ENCODE measurements around the gene TCFL5.

The TCFL5 gene

DNA sequence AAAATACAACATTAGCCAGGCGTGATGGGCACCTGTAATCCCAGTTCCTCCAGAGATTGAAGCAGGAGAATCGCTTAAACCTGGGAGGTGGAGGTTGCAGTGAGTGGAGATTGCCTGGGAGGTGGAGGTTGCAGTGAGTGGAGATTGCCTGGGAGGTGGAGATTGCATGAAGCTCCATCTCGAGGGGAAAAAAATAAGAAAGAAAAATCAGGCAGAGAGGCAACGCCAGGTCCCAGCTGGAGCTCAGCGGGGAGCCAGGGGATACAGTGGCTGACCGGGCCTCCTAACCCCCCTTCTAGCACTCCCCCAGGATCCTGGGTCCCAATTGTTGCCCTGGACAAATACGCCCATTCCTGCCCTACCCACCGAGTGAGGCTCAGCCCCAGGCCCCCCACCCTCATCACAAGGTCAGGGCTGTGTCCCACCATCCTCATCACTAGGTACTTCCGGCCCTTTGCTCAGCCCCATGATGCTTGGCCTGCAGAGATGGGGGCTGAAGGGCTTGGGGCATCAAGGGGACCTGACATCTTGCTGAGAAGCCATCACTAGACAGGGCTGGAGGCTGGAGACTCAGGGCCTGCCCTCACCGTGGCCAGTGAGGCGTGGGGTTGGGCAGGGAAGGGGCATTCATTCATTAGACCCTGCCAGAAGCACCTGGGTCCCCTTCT is 55.1 kb downstream of the TCFL5 start (continued):
- TF ChIP-seq, protein P1, sequence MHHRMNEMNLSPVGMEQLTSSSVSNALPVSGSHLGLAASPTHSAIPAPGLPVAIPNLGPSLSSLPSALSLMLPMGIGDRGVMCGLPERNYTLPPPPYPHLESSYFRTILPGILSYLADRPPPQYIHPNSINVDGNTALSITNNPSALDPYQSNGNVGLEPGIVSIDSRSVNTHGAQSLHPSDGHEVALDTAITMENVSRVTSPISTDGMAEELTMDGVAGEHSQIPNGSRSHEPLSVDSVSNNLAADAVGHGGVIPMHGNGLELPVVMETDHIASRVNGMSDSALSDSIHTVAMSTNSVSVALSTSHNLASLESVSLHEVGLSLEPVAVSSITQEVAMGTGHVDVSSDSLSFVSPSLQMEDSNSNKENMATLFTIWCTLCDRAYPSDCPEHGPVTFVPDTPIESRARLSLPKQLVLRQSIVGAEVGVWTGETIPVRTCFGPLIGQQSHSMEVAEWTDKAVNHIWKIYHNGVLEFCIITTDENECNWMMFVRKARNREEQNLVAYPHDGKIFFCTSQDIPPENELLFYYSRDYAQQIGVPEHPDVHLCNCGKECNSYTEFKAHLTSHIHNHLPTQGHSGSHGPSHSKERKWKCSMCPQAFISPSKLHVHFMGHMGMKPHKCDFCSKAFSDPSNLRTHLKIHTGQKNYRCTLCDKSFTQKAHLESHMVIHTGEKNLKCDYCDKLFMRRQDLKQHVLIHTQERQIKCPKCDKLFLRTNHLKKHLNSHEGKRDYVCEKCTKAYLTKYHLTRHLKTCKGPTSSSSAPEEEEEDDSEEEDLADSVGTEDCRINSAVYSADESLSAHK (tag by site-specific recombination; IDR thresholded peaks at IDR 0.05), result no peak
- TF ChIP-seq KLF1 (tag by site-specific recombination; IDR thresholded peaks at IDR 0.05) (no peak), REPIN1 (tag by site-specific recombination; IDR thresholded peaks at IDR 0.05; ENCODE audit: low read depth) (no peak), ZNF311 (tag by site-specific recombination; IDR thresholded peaks at IDR 0.05; ENCODE audit: borderline replicate concordance) (no peak), ZXDB (tag by site-specific recombination; IDR thresholded peaks at IDR 0.05) (no peak), ZBTB8A (tag by site-specific recombination; IDR thresholded peaks at IDR 0.05) (0 out of 2 replicates have a peak, but pooled peaks have one; percentile 23)

DNA sequence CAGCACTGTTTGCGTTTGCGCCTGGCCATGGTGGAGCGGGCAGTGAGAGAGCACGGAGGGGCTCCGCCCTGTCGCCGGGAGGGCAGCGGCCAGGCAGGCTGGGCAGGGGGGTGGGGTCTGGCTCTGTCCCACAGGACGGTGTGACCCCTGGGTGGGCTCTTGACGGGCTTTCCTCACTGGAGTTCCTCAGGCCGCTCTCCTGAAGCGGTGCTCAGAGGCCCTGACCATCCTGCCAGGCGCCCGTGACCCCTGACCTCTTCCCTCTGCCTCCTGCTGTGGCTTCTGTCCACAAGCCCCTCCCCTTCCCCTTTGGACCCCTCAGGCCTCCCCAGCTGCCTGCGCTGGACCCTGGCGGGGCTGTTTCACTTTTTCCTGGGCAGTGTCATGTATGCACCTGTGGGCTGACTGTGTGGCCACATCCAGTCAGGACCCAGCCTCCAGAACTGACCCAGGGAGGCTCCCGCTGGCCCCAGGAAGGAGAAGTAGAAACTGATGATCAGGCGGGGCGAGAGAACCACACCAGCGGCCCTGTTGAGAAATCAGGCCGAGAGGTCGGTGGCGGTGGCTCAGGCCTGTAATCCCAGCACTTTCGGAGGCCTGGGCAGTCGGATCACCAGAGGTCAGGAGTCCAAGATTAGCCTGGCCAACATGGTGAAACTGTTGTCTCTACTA is 55.8 kb downstream of the TCFL5 start:
- Histone ChIP-seq H3K4me3 (ENCODE audit: low read depth, low read length) (peak overlapping the region; percentile 97), H3K36me3 (ENCODE audit: control insufficient read depth in 2 of 2, insufficient read depth in 1 of 2, low read length in 2 of 2) (peaks cover 4 to 54% of the 10 kb centered on the region in 2 experiments; a peak in 2 of 3 replicates), H3K4me1 (ENCODE audit: control insufficient read depth, insufficient read depth, low read length) (no peaks in the 10 kb centered on the region), H3K27ac (ENCODE audit: extremely low read depth, low read depth, low read length) (peak overlapping the region; percentile 80; the same call in 1 of the 2 replicates), H3K9me3 (ENCODE audit: control insufficient read depth, insufficient read depth, low read depth, low read length) (no peaks in the 10 kb centered on the region)
- CTCF ChIA-PET, result interaction anchor here (0.7 to 3.4 kb wide), 5 partner anchors 8 to 101 kb away, joined by 3 to 18 read pairs (median 4); no protein-coding TSS in a partner anchor
- POLR2A ChIA-PET, result interaction anchor here (1.3 to 3.6 kb wide), 4 partner anchors 10 to 17 kb away, joined by 3 to 22 read pairs (median 5); partner anchors contain the start of gene MRGBP
- TF ChIP-seq, protein P2, sequence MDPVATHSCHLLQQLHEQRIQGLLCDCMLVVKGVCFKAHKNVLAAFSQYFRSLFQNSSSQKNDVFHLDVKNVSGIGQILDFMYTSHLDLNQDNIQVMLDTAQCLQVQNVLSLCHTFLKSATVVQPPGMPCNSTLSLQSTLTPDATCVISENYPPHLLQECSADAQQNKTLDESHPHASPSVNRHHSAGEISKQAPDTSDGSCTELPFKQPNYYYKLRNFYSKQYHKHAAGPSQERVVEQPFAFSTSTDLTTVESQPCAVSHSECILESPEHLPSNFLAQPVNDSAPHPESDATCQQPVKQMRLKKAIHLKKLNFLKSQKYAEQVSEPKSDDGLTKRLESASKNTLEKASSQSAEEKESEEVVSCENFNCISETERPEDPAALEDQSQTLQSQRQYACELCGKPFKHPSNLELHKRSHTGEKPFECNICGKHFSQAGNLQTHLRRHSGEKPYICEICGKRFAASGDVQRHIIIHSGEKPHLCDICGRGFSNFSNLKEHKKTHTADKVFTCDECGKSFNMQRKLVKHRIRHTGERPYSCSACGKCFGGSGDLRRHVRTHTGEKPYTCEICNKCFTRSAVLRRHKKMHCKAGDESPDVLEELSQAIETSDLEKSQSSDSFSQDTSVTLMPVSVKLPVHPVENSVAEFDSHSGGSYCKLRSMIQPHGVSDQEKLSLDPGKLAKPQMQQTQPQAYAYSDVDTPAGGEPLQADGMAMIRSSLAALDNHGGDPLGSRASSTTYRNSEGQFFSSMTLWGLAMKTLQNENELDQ (tag by site-specific recombination; IDR thresholded peaks at IDR 0.05; ENCODE audit: low read depth), result no peak
- TF ChIP-seq ZNF777 (tag by site-specific recombination; IDR thresholded peaks at IDR 0.05; ENCODE audit: borderline replicate concordance), result no peak
- no peak for TF ChIP-seq ZNF544 (tag by site-specific recombination; IDR thresholded peaks at IDR 0.05)
- TF ChIP-seq ZNF654 (tag by site-specific recombination; IDR thresholded peaks at IDR 0.05; ENCODE audit: low read depth), result no peak
- 0 out of 2 replicates have a peak, but pooled peaks have one; percentile 20 for TF ChIP-seq KLF9 (tag by site-specific recombination; IDR thresholded peaks at IDR 0.05; ENCODE audit: low read depth)
- no peak for TF ChIP-seq ZNF239 (tag by site-specific recombination; IDR thresholded peaks at IDR 0.05)
- no peak for TF ChIP-seq ZNF16 (tag by site-specific recombination; IDR thresholded peaks at IDR 0.05; ENCODE audit: low read depth)
- no peak for TF ChIP-seq SALL2 (tag by site-specific recombination; IDR thresholded peaks at IDR 0.05; ENCODE audit: borderline replicate concordance)
- TF ChIP-seq ZBTB1 (tag by site-specific recombination; IDR thresholded peaks at IDR 0.05), result no peak
- TF ChIP-seq, protein P3, sequence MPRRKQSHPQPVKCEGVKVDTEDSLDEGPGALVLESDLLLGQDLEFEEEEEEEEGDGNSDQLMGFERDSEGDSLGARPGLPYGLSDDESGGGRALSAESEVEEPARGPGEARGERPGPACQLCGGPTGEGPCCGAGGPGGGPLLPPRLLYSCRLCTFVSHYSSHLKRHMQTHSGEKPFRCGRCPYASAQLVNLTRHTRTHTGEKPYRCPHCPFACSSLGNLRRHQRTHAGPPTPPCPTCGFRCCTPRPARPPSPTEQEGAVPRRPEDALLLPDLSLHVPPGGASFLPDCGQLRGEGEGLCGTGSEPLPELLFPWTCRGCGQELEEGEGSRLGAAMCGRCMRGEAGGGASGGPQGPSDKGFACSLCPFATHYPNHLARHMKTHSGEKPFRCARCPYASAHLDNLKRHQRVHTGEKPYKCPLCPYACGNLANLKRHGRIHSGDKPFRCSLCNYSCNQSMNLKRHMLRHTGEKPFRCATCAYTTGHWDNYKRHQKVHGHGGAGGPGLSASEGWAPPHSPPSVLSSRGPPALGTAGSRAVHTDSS (tag by site-specific recombination; IDR thresholded peaks at IDR 0.05), result no peak
- TF ChIP-seq, protein P4, sequence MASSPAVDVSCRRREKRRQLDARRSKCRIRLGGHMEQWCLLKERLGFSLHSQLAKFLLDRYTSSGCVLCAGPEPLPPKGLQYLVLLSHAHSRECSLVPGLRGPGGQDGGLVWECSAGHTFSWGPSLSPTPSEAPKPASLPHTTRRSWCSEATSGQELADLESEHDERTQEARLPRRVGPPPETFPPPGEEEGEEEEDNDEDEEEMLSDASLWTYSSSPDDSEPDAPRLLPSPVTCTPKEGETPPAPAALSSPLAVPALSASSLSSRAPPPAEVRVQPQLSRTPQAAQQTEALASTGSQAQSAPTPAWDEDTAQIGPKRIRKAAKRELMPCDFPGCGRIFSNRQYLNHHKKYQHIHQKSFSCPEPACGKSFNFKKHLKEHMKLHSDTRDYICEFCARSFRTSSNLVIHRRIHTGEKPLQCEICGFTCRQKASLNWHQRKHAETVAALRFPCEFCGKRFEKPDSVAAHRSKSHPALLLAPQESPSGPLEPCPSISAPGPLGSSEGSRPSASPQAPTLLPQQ (tag by site-specific recombination; IDR thresholded peaks at IDR 0.05), result no peak
- no peak for TF ChIP-seq WT1 (tag by site-specific recombination; IDR thresholded peaks at IDR 0.05)
- TF ChIP-seq ZNF677 (tag by site-specific recombination; IDR thresholded peaks at IDR 0.05), result no peak
- TF ChIP-seq GLI2 (tag by site-specific recombination; IDR thresholded peaks at IDR 0.05; ENCODE audit: borderline replicate concordance, low read depth), result no peak
- TF ChIP-seq ZBTB48 (tag by site-specific recombination; IDR thresholded peaks at IDR 0.05), result no peak
- 0 out of 2 replicates have a peak, but pooled peaks have one; percentile 37 for TF ChIP-seq ZXDB (tag by site-specific recombination; IDR thresholded peaks at IDR 0.05)
- TF ChIP-seq, protein P5, sequence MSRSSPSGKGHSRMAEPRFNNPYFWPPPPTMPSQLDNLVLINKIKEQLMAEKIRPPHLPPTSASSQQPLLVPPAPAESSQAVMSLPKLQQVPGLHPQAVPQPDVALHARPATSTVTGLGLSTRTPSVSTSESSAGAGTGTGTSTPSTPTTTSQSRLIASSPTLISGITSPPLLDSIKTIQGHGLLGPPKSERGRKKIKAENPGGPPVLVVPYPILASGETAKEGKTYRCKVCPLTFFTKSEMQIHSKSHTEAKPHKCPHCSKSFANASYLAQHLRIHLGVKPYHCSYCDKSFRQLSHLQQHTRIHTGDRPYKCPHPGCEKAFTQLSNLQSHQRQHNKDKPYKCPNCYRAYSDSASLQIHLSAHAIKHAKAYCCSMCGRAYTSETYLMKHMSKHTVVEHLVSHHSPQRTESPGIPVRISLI (tag by site-specific recombination; IDR thresholded peaks at IDR 0.05), result no peak
- no peak for TF ChIP-seq GLI4 (tag by site-specific recombination; IDR thresholded peaks at IDR 0.05)
- no peak for TF ChIP-seq ZNF114 (tag by site-specific recombination; IDR thresholded peaks at IDR 0.05)
- peak; percentile 5; the same call in 1 of the 2 replicates for TF ChIP-seq KLF8 (tag by site-specific recombination; IDR thresholded peaks at IDR 0.05)
- peak; percentile 21; the same call in 1 of the 2 replicates for TF ChIP-seq ZNF335 (tag by site-specific recombination; conservative IDR thresholded peaks at IDR 0.05)
